Measurements from ENCODE around the gene GPSM1. TPM values are rescaled to one million over a fixed set of nuclear protein-coding genes. Genes with fewer than 3 reads are reported as not detected.

GPSM1 gene
- total RNA-seq, 1 donor from 2014 or later: 59.4 TPM

DNA sequence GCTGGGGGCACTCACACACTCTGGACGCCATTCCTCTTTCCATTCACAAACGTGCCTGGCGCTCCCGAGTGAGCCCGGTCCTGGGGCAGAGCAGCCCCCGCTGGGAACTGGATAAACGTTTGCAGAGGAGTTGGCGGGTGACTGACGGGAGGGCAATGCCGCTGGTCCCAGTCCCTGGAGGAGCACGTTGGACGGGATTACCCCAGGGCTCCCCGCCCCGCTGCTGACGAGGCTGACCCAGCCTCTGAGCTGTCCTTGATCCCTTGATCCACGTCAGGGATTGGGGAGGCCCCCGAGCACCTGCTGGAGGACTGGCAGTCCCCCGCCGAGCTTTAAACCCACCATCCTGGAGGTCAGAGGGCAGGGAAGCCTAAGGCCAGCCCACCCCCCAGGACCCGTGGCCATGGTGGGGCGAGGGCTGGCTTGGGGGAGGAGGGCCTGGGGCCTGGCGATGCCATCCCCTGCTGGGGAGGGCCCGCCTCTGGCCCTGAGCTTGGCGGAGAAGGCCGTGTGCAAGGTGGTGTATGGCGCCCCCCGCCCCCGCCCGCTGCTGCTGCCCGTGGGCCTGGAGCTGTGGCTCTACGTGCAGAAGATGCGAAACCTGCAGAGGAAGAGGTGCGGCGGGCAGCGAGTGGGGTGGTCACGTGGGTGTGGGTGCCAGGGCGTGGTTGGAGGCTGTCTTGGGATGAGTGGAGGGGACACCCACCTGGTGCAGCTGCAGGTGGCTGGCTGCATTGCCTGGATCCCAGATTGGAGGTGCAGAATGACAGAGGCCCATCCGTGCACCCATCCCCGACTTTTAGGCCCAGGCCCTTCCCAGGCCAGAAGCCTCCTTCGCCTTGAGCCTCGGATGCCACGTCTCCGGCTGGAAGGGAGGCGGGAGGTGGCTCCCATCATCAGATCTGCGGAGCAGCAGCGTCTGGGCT, 4.5 kb downstream of the GPSM1 start:
- no peak overlapping the region for H3K4me2 ChIP-seq (ENCODE audit: low read length)
- Mint-ChIP-seq H3K9me3 (ENCODE audit: unreplicated experiment) (no peaks in the 10 kb centered on the region), H3K27me3 (ENCODE audit: low read depth, unreplicated experiment) (no peaks in the 10 kb centered on the region), H3K27ac (ENCODE audit: unreplicated experiment) (no peak overlapping the region), H3K36me3 (ENCODE audit: low read depth, unreplicated experiment) (peaks cover 3% of the 10 kb centered on the region), H3K4me1 (ENCODE audit: low read depth, unreplicated experiment) (peaks cover 11% of the 10 kb centered on the region), H3K4me3 (ENCODE audit: unreplicated experiment) (no peak overlapping the region)
- no peak for FAIRE-seq
- H3K36me3 ChIP-seq (ENCODE audit: insufficient read depth, low read length): no peaks in the 10 kb centered on the region
- no peak overlapping the region for H2AFZ ChIP-seq (ENCODE audit: low read depth, low read length)
- no peak overlapping the region for H3K9ac ChIP-seq (ENCODE audit: low read length)
- peaks cover 35% of the 10 kb centered on the region for H3K4me1 ChIP-seq (ENCODE audit: insufficient read depth, low read length)
- no peak overlapping the region for H3K27ac ChIP-seq (ENCODE audit: low read depth, low read length)
- no peaks in the 10 kb centered on the region for H3K27me3 ChIP-seq (ENCODE audit: insufficient read depth, low read length)
- peaks cover 85% of the 10 kb centered on the region for H4K20me1 ChIP-seq (ENCODE audit: insufficient read depth, low read length)
- H3K9me3 ChIP-seq (ENCODE audit: insufficient read depth, low read depth, low read length): no peaks in the 10 kb centered on the region
- TF ChIP-seq, protein P1, sequence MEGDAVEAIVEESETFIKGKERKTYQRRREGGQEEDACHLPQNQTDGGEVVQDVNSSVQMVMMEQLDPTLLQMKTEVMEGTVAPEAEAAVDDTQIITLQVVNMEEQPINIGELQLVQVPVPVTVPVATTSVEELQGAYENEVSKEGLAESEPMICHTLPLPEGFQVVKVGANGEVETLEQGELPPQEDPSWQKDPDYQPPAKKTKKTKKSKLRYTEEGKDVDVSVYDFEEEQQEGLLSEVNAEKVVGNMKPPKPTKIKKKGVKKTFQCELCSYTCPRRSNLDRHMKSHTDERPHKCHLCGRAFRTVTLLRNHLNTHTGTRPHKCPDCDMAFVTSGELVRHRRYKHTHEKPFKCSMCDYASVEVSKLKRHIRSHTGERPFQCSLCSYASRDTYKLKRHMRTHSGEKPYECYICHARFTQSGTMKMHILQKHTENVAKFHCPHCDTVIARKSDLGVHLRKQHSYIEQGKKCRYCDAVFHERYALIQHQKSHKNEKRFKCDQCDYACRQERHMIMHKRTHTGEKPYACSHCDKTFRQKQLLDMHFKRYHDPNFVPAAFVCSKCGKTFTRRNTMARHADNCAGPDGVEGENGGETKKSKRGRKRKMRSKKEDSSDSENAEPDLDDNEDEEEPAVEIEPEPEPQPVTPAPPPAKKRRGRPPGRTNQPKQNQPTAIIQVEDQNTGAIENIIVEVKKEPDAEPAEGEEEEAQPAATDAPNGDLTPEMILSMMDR (IDR thresholded peaks at IDR 0.05; ENCODE audit: insufficient read depth, low read depth, low read length): no peak
- TF ChIP-seq EZH2 (IDR thresholded peaks at IDR 0.05; ENCODE audit: insufficient read depth, low read length): no peak
- peaks cover 73% of the 10 kb centered on the region for H3K79me2 ChIP-seq (ENCODE audit: insufficient read depth, low read length)
- H3K4me3 ChIP-seq (ENCODE audit: insufficient read depth, low read depth, low read length): no peak overlapping the region
- DNase-seq (ENCODE audit: low read depth): no peak

DNA sequence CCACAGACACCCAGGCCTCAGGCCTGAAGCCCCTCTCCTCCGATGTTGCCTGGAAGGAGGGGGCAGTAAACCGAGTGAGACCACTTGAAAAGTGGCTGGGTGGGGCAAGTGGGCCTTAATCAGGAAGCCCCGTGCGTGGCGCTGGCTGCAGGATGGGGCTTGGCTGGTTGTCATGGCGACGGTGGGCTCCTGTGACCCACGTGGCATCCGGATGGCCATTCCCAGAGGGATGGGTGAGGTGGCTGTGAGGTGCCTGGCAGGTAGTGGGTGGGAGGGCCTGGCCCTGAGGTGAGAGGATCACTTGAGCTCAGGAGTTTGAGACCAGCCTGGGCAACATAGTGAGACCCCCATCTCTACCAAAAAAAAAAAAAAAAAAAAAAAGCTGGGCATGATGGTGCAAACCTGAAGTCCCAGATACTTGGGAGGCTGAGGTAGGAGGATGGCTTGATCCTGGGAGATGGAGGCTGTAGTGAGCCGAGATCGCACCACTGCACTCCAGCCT, 5.2 kb downstream of the GPSM1 start:
- H3K4me1 ChIP-seq (ENCODE audit: insufficient read depth, low read length): peaks cover 32% of the 10 kb centered on the region
- H3K36me3 Mint-ChIP-seq (ENCODE audit: low read depth, unreplicated experiment): peaks cover 3% of the 10 kb centered on the region
- no peaks in the 10 kb centered on the region for H3K27me3 Mint-ChIP-seq (ENCODE audit: low read depth, unreplicated experiment)
- peaks cover 11% of the 10 kb centered on the region for H3K4me1 Mint-ChIP-seq (ENCODE audit: low read depth, unreplicated experiment)
- no peaks in the 10 kb centered on the region for H3K9me3 ChIP-seq (ENCODE audit: insufficient read depth, low read depth, low read length)
- no peak for TF ChIP-seq EZH2 (IDR thresholded peaks at IDR 0.05; ENCODE audit: insufficient read depth, low read length)
- TF ChIP-seq, protein P1 (IDR thresholded peaks at IDR 0.05; ENCODE audit: insufficient read depth, low read depth, low read length): no peak
- H3K79me2 ChIP-seq (ENCODE audit: insufficient read depth, low read length): peaks cover 73% of the 10 kb centered on the region
- H3K4me3 Mint-ChIP-seq (ENCODE audit: unreplicated experiment): no peak overlapping the region
- H3K27ac Mint-ChIP-seq (ENCODE audit: unreplicated experiment): peak overlapping the region; percentile 34
- H3K9ac ChIP-seq (ENCODE audit: low read length): no peak overlapping the region
- peaks cover 92% of the 10 kb centered on the region for H4K20me1 ChIP-seq (ENCODE audit: insufficient read depth, low read length)
- FAIRE-seq: no peak
- no peaks in the 10 kb centered on the region for H3K36me3 ChIP-seq (ENCODE audit: insufficient read depth, low read length)
- no peak overlapping the region for H3K27ac ChIP-seq (ENCODE audit: low read depth, low read length)
- no peak overlapping the region for H2AFZ ChIP-seq (ENCODE audit: low read depth, low read length)
- no peak for DNase-seq (ENCODE audit: low read depth)
- H3K9me3 Mint-ChIP-seq (ENCODE audit: unreplicated experiment): no peaks in the 10 kb centered on the region
- no peaks in the 10 kb centered on the region for H3K27me3 ChIP-seq (ENCODE audit: insufficient read depth, low read length)
- H3K4me3 ChIP-seq (ENCODE audit: insufficient read depth, low read depth, low read length): no peak overlapping the region
- no peak overlapping the region for H3K4me2 ChIP-seq (ENCODE audit: low read length)

DNA sequence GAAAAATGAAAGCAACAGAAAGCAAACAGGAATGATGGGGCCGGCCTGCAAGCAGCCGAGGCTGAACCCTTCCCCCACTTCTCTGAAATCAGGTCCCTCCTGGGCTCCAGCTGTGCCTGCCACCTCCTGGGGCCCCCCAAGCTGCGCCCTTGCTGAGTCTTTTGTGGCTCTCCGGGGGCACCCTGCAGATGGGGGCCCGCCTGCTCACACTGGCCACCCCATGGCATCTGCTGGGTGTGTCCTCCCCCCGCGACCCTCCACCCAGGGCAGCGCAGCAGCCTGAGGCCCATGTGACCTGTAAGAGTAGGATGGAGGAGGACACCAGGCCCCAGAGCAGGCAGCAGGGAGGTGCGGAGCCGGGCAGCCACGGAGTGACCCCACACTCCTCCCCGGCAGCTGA, 5.7 kb downstream of the GPSM1 start:
- Mint-ChIP-seq H3K4me1 (ENCODE audit: low read depth, unreplicated experiment) (peaks cover 11% of the 10 kb centered on the region), H3K4me3 (ENCODE audit: unreplicated experiment) (no peak overlapping the region), H3K36me3 (ENCODE audit: low read depth, unreplicated experiment) (peaks cover 3% of the 10 kb centered on the region), H3K27me3 (ENCODE audit: low read depth, unreplicated experiment) (no peaks in the 10 kb centered on the region), H3K9me3 (ENCODE audit: unreplicated experiment) (no peaks in the 10 kb centered on the region), H3K27ac (ENCODE audit: unreplicated experiment) (no peak overlapping the region)
- peaks cover 30% of the 10 kb centered on the region for H3K4me1 ChIP-seq (ENCODE audit: insufficient read depth, low read length)
- H2AFZ ChIP-seq (ENCODE audit: low read depth, low read length): no peak overlapping the region
- H3K36me3 ChIP-seq (ENCODE audit: insufficient read depth, low read length): no peaks in the 10 kb centered on the region
- H3K27me3 ChIP-seq (ENCODE audit: insufficient read depth, low read length): no peaks in the 10 kb centered on the region
- DNase-seq (ENCODE audit: low read depth): no peak
- FAIRE-seq: no peak
- peaks cover 71% of the 10 kb centered on the region for H3K79me2 ChIP-seq (ENCODE audit: insufficient read depth, low read length)
- H3K9ac ChIP-seq (ENCODE audit: low read length): no peak overlapping the region
- no peak overlapping the region for H3K27ac ChIP-seq (ENCODE audit: low read depth, low read length)
- no peak for TF ChIP-seq EZH2 (IDR thresholded peaks at IDR 0.05; ENCODE audit: insufficient read depth, low read length)
- TF ChIP-seq, protein P1 (IDR thresholded peaks at IDR 0.05; ENCODE audit: insufficient read depth, low read depth, low read length): no peak
- peaks cover 96% of the 10 kb centered on the region for H4K20me1 ChIP-seq (ENCODE audit: insufficient read depth, low read length)
- no peak overlapping the region for H3K4me2 ChIP-seq (ENCODE audit: low read length)
- no peaks in the 10 kb centered on the region for H3K9me3 ChIP-seq (ENCODE audit: insufficient read depth, low read depth, low read length)
- H3K4me3 ChIP-seq (ENCODE audit: insufficient read depth, low read depth, low read length): no peak overlapping the region
